HG02798 (cell line): Measurements from ENCODE around the gene CWC22.
A peak's percentile ranks its signal among the peaks of the same experiment; 100 is the strongest.

ENCODE experiments used
- ATAC-seq: cut with Tn5 transposase; IDR thresholded peaks from one replicate; pipeline ENCODE4 v1.9.1; 2021; ENCODE audit warnings: mild to moderate bottlenecking; ENCODE audit not compliant: unreplicated experiment, poor library complexity

The CWC22 gene

GRCh38 chr2:179910735-179911113 is 96.4 kb downstream of the CWC22 start:
- no peak for ATAC-seq

GRCh38 chr2:179909845-179910734 is 97.0 kb downstream of the CWC22 start:
- no peak for ATAC-seq

GRCh38 chr2:179900655-179901054 is 106.4 kb downstream of the CWC22 start:
- ATAC-seq, result no peak

GRCh38 chr2:179899666-179900065 is 107.4 kb downstream of the CWC22 start:
- ATAC-seq, result no peak

GRCh38 chr2:179898873-179899272 is 108.2 kb downstream of the CWC22 start:
- peak; percentile 77 for ATAC-seq
